ENCODE measurements around the gene OSCAR. TPM values are rescaled to one million over a fixed set of nuclear protein-coding genes. Genes with fewer than 3 reads are reported as not detected.

Gene OSCAR
- 0.22 and 0.29 TPM in 2 replicates for polyA plus RNA-seq (2011; rRNA removed)
- polyA minus RNA-seq (2011; rRNA and poly(A)+ RNA removed): not detected in 2 replicates

GRCh38 chr19:54100561-54100960 lies at the start of gene OSCAR:
Gene OSCAR (minus strand): TSS chr19:54100803. CDS start chr19:54100792, 11 bp downstream.
- no peak for DNase-seq (ENCODE audit: low read depth, low spot score)
- TF ChIP-seq CTCF (IDR thresholded peaks at IDR 0.05; ENCODE audit: low read depth, low read length): no peak
- Histone ChIP-seq H3K27me3 (ENCODE audit: control insufficient read depth, insufficient read depth, low read length) (no peaks in the 10 kb centered on the region), H3K27ac (ENCODE audit: low read depth, low read length) (no peak within 1 kb of the TSS), H3K9me3 (ENCODE audit: control insufficient read depth, insufficient read depth, low read length) (peaks cover 3% of the 10 kb centered on the region; the same call in 1 of the 2 replicates), H3K4me3 (ENCODE audit: low read depth, low read length) (no peak within 1 kb of the TSS)
- POLR2A ChIA-PET: no interaction called here
- CTCF ChIA-PET: no interaction called here

DNA sequence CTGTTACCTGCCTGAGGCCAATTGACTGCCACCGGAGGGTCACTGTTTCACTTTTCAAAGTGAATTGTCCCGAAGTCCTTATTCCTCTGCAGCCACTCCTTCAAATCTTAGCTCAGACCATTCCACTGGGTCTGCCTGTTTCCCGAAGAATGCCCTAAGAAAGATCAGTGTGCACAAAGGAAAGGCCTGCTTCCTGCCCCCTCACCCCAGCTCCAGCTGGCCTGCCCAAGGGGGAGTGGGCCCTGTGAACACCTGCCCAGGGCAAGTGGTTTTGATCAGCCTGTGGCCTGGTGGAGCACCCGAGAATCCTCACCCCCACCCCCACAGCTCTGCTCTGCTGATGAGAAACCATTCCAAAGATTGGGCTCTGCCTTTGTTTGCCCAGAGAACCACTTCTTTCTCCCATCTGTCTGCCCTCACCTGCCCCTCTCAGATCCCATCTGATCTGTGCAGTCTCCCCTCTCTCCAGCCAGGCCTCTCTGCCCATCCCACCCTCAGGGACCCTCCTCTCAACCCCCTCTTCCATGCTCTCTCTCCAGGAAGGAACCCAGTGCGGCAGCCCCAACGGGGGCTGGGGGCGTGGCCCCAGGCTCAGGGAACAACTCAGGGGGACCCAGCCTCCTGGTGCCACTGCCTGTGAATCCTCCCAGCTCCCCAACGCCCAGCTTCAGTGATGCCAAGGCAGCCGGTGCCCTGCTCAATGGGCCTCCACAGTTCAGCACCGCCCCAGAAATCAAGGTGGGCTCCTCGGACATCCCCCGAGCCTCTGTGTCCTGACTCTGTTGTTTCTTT lies 48.6 kb upstream of the OSCAR start:
- no peak for DNase-seq (ENCODE audit: low read depth, low spot score)
- no peaks in the 10 kb centered on the region for H3K9me3 ChIP-seq (ENCODE audit: control insufficient read depth, insufficient read depth, low read length)
- no peak for TF ChIP-seq CTCF (IDR thresholded peaks at IDR 0.05; ENCODE audit: low read depth, low read length)
- H3K27ac ChIP-seq (ENCODE audit: low read depth, low read length): no peak overlapping the region
- CTCF ChIA-PET: no interaction called here
- no peak overlapping the region for H3K4me3 ChIP-seq (ENCODE audit: low read depth, low read length)
- POLR2A ChIA-PET: no interaction called here
- H3K27me3 ChIP-seq (ENCODE audit: control insufficient read depth, insufficient read depth, low read length): no peaks in the 10 kb centered on the region

- no peak for TF ChIP-seq CTCF (IDR thresholded peaks at IDR 0.05; ENCODE audit: low read depth, low read length)
- no peaks in the 10 kb centered on the region for H3K9me3 ChIP-seq (ENCODE audit: control insufficient read depth, insufficient read depth, low read length)
- H3K27ac ChIP-seq (ENCODE audit: low read depth, low read length): no peak overlapping the region
- no peaks in the 10 kb centered on the region for H3K27me3 ChIP-seq (ENCODE audit: control insufficient read depth, insufficient read depth, low read length)
- ChIA-PET CTCF (no interaction called here), POLR2A (interaction anchor here (1.2 kb wide), 1 partner anchor 11 kb away, joined by 5 read pairs; the partner anchor contains the start of gene CNOT3)
- H3K4me3 ChIP-seq (ENCODE audit: low read depth, low read length): no peak overlapping the region
- DNase-seq (ENCODE audit: low read depth, low spot score): no peak
Observed at GRCh38 chr19:54148158-54148557, 47.6 kb upstream of the OSCAR start.

- ChIA-PET CTCF (no interaction called here), POLR2A (interaction anchor here (1.2 kb wide), 1 partner anchor 11 kb away, joined by 5 read pairs; the partner anchor contains the start of gene CNOT3)
- H3K27ac ChIP-seq (ENCODE audit: low read depth, low read length): no peak overlapping the region
- TF ChIP-seq CTCF (IDR thresholded peaks at IDR 0.05; ENCODE audit: low read depth, low read length): no peak
- H3K9me3 ChIP-seq (ENCODE audit: control insufficient read depth, insufficient read depth, low read length): no peaks in the 10 kb centered on the region
- no peaks in the 10 kb centered on the region for H3K27me3 ChIP-seq (ENCODE audit: control insufficient read depth, insufficient read depth, low read length)
- no peak for DNase-seq (ENCODE audit: low read depth, low spot score)
- no peak overlapping the region for H3K4me3 ChIP-seq (ENCODE audit: low read depth, low read length)
Observed at GRCh38 chr19:54147676-54148075, 47.1 kb upstream of the OSCAR start.

- no peak for DNase-seq (ENCODE audit: low read depth, low spot score)
- CTCF ChIA-PET: no interaction called here
- POLR2A ChIA-PET: no interaction called here
- H3K27me3 ChIP-seq (ENCODE audit: control insufficient read depth, insufficient read depth, low read length): no peaks in the 10 kb centered on the region
- no peaks in the 10 kb centered on the region for H3K9me3 ChIP-seq (ENCODE audit: control insufficient read depth, insufficient read depth, low read length)
- no peak overlapping the region for H3K4me3 ChIP-seq (ENCODE audit: low read depth, low read length)
- TF ChIP-seq CTCF (IDR thresholded peaks at IDR 0.05; ENCODE audit: low read depth, low read length): no peak
- no peak overlapping the region for H3K27ac ChIP-seq (ENCODE audit: low read depth, low read length)
Observed at GRCh38 chr19:54145541-54146158, 45.0 kb upstream of the OSCAR start.

All from AG04450 (cell line).